ENCODE data around the gene FTH1.
"Not testable (repeated sequence)": the region's sequence is repeated elsewhere in the genome, so short reads cannot be mapped to it uniquely, and the experiment has no call there.

DNA sequence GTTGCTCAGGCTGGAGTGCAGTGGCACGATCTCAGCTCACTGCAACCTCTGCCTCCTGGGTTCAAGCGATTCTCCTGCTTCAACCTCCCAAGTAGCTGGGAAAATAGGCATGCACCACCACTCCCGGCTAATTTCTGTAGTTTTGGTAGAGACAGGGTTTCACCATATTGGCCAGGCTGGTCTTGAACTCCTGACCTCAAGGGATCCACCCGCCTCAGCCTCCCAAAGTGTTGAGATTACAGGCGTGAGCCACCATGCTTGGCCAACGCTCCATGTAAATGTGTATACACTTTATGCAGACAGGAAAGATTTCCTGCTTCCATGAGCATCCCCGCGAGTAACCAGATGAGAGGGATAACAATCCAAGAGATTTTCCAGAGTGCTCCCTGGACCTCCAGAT lies 34.8 kb upstream of the FTH1 start:
- TF ChIP-seq, protein P1, sequence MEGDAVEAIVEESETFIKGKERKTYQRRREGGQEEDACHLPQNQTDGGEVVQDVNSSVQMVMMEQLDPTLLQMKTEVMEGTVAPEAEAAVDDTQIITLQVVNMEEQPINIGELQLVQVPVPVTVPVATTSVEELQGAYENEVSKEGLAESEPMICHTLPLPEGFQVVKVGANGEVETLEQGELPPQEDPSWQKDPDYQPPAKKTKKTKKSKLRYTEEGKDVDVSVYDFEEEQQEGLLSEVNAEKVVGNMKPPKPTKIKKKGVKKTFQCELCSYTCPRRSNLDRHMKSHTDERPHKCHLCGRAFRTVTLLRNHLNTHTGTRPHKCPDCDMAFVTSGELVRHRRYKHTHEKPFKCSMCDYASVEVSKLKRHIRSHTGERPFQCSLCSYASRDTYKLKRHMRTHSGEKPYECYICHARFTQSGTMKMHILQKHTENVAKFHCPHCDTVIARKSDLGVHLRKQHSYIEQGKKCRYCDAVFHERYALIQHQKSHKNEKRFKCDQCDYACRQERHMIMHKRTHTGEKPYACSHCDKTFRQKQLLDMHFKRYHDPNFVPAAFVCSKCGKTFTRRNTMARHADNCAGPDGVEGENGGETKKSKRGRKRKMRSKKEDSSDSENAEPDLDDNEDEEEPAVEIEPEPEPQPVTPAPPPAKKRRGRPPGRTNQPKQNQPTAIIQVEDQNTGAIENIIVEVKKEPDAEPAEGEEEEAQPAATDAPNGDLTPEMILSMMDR (conservative IDR thresholded peaks at IDR 0.05; ENCODE audit: low read depth, low read length) = not testable (repeated sequence)
- TF ChIP-seq EZH2 (IDR thresholded peaks at IDR 0.05; ENCODE audit: borderline replicate concordance, low read depth, low read length, poor library complexity, severe bottlenecking) = not testable (repeated sequence)
